Rectal smooth muscle tissue (tissue), 1 donor: ENCODE data around the gene TNXB.
A peak's percentile ranks its signal among the peaks of the same experiment; 100 is the strongest.

Experiments used
- H3K27ac ChIP-seq: one replicate; pipeline ENCODE4 v1.7.0; 2013; ENCODE audit warnings: low read depth, low read length, inconsistent platforms
- H3K27me3 ChIP-seq: one replicate; pipeline ENCODE4 v1.7.0; 2013; ENCODE audit warnings: low read length; ENCODE audit not compliant: control insufficient read depth, insufficient read depth
- H3K36me3 ChIP-seq: one replicate; pipeline ENCODE4 v1.7.0; 2013; ENCODE audit warnings: low read length; ENCODE audit not compliant: control insufficient read depth, insufficient read depth
- H3K4me1 ChIP-seq: one replicate; pipeline ENCODE4 v1.7.0; 2013; ENCODE audit warnings: low read length; ENCODE audit not compliant: control insufficient read depth, insufficient read depth
- H3K4me3 ChIP-seq: one replicate; pipeline ENCODE4 v1.7.0; 2013; ENCODE audit warnings: low read length
- H3K9ac ChIP-seq: one replicate; pipeline ENCODE4 v1.7.0; 2013; ENCODE audit warnings: low read length

Gene TNXB

DNA sequence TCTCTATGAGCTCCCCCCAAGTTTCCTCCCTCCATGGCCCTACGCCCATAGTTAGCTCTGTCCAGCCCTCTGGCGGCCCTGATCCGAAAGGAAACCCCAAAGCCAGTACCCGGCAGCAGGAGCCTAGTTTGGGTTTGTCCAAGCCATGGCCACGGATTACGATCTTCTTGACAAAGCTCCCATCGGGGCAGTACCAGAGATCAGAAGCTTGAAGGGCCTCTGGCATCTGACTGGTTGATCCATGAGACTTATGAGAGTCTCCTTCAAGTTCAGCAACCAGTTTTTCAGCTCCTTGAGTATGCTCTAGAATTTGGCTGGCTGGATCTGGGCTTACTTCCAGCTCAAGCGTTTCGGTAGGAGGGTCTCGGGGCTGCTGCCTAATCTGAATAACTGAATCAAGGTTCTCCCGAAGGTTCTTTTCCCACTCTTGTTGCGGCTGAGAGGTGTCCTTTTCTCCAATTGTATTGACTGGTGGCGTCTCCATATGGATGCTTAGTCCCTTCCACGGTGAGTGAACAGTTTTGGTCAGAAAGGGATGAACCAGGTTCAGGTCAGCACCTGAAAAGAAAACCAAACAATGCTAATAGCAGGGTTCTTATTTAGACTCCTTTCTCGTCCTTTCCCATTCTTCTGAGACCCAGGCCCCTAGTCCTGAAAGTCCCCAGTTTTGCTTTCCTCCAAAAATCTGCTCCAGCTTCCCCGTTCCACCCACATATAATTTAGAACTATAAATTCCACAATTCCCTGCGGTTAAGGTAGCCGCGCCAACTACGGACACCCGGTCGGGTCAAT, 20.4 kb upstream of the TNXB start:
- peak overlapping the region; percentile 27 for H3K9ac ChIP-seq
- peaks cover 14% of the 10 kb centered on the region for H3K4me1 ChIP-seq
- peak overlapping the region; percentile 95 for H3K27ac ChIP-seq
- peaks cover 8% of the 10 kb centered on the region for H3K36me3 ChIP-seq
- peak overlapping the region; percentile 81 for H3K4me3 ChIP-seq
- H3K27me3 ChIP-seq = no peaks in the 10 kb centered on the region

DNA sequence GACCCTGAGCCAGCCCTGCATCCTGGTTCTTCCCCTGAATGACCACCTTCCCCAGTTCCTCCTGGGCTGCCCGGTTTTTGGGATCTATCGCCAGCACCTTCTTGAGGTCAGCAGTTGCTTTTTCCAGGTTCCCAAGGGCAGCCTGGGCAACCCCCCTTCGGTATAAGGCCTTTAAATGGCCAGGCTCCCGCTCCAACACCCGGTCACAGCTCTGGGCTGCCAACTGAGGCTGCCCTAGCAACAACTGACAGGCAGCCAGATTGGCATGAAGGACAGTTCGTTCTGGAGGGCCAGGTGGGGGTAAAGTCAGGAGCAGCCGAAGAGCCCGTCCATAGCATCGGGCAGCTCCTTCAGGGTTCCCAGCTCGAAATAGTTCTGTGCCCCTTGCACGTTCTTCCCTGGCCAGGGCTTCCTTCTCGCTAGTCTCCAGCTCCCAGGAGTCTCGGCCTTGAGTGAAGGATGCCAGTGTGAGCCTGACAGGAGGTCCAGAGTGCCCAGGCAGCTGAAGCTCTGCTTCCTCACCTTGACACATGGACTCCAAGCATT, 19.7 kb upstream of the TNXB start:
- peak overlapping the region; percentile 4 for H3K27ac ChIP-seq
- H3K27me3 ChIP-seq = no peaks in the 10 kb centered on the region
- H3K4me1 ChIP-seq = peaks cover 14% of the 10 kb centered on the region
- H3K9ac ChIP-seq = no peak overlapping the region
- peaks cover 8% of the 10 kb centered on the region for H3K36me3 ChIP-seq
- H3K4me3 ChIP-seq = peak overlapping the region; percentile 81

DNA sequence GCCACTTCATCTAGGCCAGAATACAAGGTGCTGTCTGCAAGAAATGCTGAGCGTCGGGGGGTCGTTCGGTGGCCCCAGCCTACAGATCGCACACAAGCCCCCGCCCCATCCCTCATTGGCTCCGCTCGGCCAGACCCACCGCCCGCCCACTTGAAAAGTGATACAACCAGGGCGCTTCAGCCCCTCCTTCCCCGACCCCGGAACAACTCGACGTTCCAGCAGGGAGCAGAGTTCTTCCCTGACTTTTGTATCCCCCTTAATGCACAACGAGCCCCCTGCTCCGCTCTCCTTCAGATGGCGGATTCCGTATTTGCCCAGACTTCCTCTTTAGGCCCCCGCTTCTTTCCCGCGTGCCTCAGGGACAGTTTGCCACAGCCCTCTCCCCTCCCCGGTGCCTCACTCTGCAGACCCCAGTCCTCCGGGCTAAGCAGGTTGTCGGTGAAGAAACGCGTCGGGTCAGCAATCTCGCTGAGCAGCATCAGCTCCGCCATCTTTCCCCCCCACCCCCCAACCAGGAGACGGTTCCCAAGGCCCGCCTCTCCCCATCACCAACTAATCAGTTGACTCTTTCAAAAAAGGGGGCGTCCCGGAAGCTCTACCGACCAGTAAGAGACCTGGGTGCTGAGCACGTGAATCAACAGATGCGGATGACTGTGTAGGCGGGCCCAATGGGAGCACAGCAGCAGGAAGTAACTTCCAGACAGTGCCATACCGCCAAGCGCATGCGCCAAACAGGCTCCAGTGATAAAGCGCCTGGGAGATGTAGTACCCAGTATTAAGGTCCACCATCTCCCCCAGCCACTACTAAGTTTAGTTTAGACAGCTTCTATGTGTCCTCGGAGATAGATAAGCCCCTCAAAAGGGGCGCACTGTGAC, 18.8 kb upstream of the TNXB start, which contains the start of gene ATF6B:
Gene ATF6B (minus strand): TSS at position 530 of the 876 bp plus-strand sequence. CDS start 39 bp downstream, at position 491.
- H3K27ac ChIP-seq = peak within 1 kb of the TSS; percentile 78
- H3K4me1 ChIP-seq = peaks cover 14% of the 10 kb centered on the region
- peak within 1 kb of the TSS; percentile 88 for H3K4me3 ChIP-seq
- peaks cover 8% of the 10 kb centered on the region for H3K36me3 ChIP-seq
- peak within 1 kb of the TSS; percentile 47 for H3K9ac ChIP-seq
- H3K27me3 ChIP-seq = no peaks in the 10 kb centered on the region

DNA sequence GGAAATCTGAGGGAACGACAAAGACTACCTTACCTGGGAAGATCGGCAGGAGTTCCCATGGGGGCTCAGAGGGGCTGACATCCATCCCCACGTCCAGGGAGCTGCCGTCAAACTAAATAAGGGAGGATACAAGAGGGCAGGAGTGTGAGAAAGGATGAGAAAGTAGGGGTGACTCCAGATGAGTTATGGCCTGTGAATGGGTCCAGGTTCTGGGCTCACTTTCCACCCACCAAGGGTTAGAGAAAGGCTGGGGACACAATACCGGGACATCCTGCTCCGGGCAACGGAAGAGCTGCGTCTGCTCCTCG, 18.2 kb upstream of the TNXB start:
- Histone ChIP-seq H3K4me1 (peaks cover 14% of the 10 kb centered on the region), H3K4me3 (peak overlapping the region; percentile 88), H3K27me3 (no peaks in the 10 kb centered on the region), H3K27ac (no peak overlapping the region), H3K9ac (peak overlapping the region; percentile 47), H3K36me3 (peaks cover 11% of the 10 kb centered on the region)

DNA sequence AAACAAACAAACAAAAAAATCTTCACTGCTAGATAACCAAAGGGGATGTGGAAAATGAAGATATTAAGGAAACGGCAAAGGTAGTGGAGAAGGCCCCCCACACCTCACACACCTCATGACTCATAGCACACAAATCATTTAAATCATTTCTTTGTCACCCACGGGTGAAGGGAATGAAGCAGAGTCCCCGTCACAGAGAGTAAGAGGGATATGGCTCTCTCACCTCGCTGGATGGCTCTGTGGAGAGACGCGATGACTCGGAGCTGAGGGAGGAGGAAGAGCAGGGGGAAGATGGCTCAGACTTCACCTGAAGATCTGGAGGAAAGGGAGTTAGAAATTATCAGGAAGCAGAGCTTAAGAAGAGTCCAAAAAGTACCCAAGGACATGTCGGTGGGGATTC, 17.7 kb upstream of the TNXB start:
- peak overlapping the region; percentile 88 for H3K4me3 ChIP-seq
- H3K27me3 ChIP-seq = no peaks in the 10 kb centered on the region
- H3K36me3 ChIP-seq = peaks cover 14% of the 10 kb centered on the region
- H3K4me1 ChIP-seq = peaks cover 14% of the 10 kb centered on the region
- no peak overlapping the region for H3K27ac ChIP-seq
- no peak overlapping the region for H3K9ac ChIP-seq

DNA sequence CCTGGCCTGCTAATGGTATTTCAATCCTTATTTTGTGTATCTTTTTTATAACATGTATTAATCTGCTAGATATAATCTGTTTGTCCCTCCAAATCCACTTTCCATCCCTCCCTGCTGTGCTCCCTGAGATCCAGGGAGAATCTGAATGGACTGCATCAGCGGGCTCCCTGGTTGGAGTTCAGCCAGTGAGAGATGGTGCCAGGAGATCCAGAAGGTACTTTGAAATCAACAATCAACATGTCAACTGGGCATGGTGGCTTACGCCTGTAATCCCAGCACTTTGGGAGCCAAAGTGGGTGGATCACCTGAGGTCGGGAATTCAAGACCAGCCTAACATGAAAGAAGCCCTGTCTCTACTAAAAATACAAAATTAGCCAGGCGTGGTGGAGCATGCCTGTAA, 14.5 kb upstream of the TNXB start:
- Histone ChIP-seq H3K36me3 (peaks cover 24% of the 10 kb centered on the region), H3K4me1 (peaks cover 3% of the 10 kb centered on the region), H3K27me3 (no peaks in the 10 kb centered on the region), H3K9ac (no peak overlapping the region), H3K4me3 (no peak overlapping the region), H3K27ac (no peak overlapping the region)

DNA sequence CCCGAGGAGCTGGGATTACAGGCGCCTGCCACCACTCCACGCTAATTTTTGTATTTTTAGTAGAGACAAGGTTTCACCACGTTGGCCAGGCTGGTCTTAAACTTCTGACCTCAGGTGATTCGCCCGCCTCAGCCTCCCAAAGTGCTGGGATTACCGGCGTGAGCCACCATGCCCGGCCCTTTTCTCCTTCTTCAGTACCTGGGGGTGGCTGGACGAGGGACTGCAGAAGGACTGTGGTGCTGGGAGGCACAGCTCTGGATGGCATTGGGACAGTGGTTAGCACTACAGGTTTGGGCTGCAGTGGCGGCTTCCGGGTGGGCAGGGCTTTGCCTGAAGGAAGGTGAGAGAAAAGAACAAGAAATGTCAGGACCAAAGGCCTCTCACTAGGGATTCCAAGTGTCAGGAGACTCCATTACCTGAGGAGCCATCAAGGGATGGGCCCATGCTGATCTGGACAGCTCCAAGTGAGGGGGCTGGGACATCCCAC, 11.5 kb upstream of the TNXB start:
- Histone ChIP-seq H3K36me3 (peaks cover 42% of the 10 kb centered on the region), H3K4me3 (no peak overlapping the region), H3K27ac (no peak overlapping the region), H3K9ac (no peak overlapping the region), H3K4me1 (no peaks in the 10 kb centered on the region), H3K27me3 (no peaks in the 10 kb centered on the region)

DNA sequence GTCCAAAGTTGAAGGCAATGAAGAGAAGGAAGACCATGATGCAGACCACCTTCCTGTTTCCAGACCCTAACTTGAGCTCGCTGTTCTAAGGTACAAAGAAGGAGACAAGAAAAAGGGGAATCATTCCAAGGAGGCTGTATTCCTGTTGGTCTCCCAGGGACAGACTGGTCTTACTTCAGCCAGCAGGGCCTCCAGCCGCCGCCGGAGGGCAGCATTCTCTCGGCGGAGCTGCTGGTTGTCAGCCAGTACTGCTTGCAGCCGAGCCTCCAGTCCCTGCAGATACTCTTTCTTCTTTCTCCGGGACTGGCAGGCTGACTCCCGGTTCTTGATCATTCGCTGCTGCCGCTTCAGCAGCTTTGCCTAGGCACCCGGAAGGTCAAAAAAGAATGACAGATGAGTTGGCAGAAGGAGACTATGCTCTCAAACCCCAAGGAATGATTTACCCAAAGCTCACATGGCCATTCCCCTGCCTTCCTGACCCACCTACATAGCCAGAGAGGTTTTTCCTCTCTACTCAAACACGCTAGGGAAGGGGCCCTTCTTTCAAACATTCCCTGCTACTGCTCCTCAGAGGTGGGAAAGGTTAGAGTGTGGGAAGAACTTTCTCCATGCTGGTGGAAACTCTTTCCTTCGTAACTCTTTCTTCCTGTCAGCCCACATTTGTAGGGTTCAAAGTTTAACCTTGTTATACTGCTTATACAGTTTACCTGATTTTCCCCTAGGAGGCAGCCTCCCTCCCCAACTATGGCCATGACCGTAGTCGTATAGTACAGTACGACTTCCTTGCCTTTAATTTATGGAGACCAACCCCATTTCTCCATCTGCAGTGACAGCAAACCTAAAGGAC, 9.9 kb upstream of the TNXB start:
- H3K27ac ChIP-seq = peak overlapping the region; percentile 14

DNA sequence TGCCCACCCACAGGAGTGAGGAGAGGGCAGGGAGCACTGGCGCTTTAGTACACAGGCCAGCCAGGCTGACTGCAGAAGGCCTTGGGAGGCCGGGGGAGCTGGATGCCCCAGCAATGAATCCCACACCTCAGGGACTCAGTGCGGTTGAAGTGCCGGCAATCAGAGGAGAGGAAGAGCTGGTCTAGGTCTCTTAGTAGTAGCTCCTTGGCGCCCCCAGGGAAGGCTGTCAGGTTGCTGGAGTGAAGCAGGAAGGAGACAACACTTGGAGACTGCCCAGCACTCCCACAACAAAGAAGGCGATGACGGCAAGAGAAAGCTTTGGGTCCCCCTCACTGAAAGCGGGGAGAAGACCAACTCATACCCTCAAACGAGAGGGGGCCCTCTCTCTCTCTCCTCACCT, 8.3 kb upstream of the TNXB start:
- H3K36me3 ChIP-seq = peaks cover 41% of the 10 kb centered on the region
- H3K27ac ChIP-seq = no peak overlapping the region
- H3K4me3 ChIP-seq = no peak overlapping the region
- no peak overlapping the region for H3K9ac ChIP-seq
- peaks cover 8% of the 10 kb centered on the region for H3K4me1 ChIP-seq
- H3K27me3 ChIP-seq = no peaks in the 10 kb centered on the region

More for the DNA sequence above, 9.9 kb upstream of the TNXB start:
- H3K9ac ChIP-seq = no peak overlapping the region
- no peaks in the 10 kb centered on the region for H3K27me3 ChIP-seq
- no peaks in the 10 kb centered on the region for H3K4me1 ChIP-seq
- H3K36me3 ChIP-seq = peaks cover 44% of the 10 kb centered on the region
- no peak overlapping the region for H3K4me3 ChIP-seq

DNA sequence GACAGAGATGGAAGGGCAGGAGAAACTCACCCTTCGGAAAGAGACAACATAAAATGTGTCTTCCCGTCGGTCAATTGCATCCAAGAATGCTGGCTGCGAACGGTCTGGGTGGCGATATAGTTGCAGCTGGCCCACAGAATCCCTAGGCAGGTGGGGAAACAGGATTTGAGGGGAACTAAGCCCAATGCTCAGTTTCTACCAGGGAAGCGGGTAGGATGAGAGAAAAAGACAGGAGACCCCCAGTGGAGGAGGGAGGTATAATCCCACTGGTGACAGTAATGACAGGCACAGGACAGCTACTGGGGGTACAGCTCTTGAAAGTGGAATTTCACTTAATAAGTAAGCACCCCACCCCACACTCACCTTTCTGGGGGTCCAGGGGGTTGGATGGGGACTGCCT, 7.5 kb upstream of the TNXB start:
- H3K36me3 ChIP-seq = peaks cover 37% of the 10 kb centered on the region
- no peak overlapping the region for H3K27ac ChIP-seq
- H3K9ac ChIP-seq = no peak overlapping the region
- H3K4me3 ChIP-seq = no peak overlapping the region
- H3K4me1 ChIP-seq = peaks cover 14% of the 10 kb centered on the region
- H3K27me3 ChIP-seq = no peaks in the 10 kb centered on the region

DNA sequence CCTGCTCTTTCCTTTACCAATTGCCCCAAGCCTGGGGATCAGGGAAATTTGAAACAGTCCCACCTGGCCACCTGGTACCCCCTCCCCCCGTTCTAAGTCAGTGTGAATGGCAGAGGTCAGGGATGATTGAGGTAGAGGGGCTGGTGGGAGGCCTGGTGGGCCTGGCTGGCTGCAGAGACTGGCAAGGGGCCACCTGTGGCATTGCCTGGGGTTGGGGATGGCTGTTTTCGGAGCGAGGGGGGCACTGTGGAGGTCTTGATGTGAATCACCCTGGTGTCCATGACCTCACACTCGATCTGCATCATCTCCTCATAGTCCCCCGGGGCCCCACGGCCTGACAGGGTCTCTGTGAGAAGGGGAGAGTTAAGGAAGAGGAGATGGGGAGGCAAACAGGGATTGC, 6.5 kb upstream of the TNXB start:
- no peak overlapping the region for H3K9ac ChIP-seq
- peaks cover 19% of the 10 kb centered on the region for H3K4me1 ChIP-seq
- peaks cover 32% of the 10 kb centered on the region for H3K36me3 ChIP-seq
- H3K27me3 ChIP-seq = no peaks in the 10 kb centered on the region
- peak overlapping the region; percentile 13 for H3K27ac ChIP-seq
- H3K4me3 ChIP-seq = no peak overlapping the region

DNA sequence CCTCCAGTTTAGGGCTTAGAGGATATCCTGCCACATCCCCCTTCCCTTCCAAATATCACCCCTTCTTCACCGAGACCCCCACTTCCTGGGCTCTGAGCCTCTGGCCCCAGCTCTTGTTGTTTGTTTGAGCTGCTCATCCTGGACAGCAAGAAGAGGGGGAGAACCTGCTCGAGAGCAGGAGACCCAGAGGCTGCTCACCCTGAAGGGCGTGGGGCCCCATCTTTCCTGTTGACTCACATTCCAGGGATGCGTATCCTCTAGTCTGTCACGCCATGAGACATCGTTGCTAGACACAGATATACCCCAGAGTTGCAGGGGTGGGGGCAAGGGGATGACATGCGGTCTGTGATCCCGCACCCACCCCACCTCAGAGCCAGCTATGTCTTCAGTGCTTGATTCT, 5.7 kb upstream of the TNXB start:
- H3K9ac ChIP-seq = no peak overlapping the region
- no peak overlapping the region for H3K4me3 ChIP-seq
- H3K36me3 ChIP-seq = peaks cover 31% of the 10 kb centered on the region
- no peaks in the 10 kb centered on the region for H3K27me3 ChIP-seq
- peaks cover 21% of the 10 kb centered on the region for H3K4me1 ChIP-seq
- peak overlapping the region; percentile 33 for H3K27ac ChIP-seq
